GM18502 (cell line): ENCODE data around the gene ATP10A.

Experiments used
- ATAC-seq: cut with Tn5 transposase; IDR thresholded peaks from one replicate; pipeline ENCODE4 v1.9.1; 2021; ENCODE audit warnings: mild to moderate bottlenecking; ENCODE audit not compliant: unreplicated experiment, poor library complexity

ATP10A gene

DNA sequence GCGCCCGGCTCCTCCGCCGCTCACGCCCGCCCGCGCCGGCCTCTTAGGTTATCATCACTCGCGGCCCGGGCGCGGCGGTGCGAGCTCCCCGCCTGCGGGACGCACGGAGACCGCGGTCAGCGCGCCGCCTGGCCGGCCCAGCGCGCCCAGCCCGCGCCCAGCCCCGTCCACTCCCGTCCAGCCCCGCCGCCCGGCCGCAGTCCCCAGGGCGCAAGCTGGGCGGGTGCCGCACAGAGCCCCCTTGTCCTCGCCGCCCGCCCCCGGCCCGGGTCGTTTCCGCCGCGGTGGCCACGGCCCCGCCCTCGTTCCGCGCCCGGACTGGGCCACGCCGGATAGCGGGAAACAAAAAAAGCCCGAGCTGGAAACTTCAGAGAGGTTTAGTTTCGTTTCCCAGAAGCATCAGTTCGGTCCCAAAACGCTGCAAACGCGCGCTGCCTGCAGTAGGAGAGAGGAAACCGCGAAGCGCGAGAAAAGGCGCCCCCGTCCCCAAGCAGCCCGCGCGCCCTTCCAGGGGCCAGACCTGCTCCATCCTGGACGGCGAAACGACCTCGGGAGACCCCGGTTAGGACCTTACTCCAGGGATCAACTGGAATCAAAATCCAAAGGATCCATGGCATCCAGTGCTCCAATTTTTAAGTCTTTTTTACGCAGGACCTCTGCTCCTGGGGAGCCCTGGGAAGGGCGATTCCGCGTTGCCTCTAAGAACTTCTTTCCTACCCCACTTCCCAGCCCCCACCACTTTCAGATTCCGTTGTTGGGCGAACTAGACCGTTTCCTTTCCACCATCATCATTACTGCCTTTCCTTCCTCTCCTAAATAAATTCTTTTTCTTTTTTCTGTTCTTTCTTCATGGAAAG, at the start of gene ATP10A:
Gene ATP10A, minus strand, starts transcription at position 217 of the 857 bp plus-strand sequence. CDS start 231 bp downstream, outside the sequence.
- ATAC-seq: no peak

DNA sequence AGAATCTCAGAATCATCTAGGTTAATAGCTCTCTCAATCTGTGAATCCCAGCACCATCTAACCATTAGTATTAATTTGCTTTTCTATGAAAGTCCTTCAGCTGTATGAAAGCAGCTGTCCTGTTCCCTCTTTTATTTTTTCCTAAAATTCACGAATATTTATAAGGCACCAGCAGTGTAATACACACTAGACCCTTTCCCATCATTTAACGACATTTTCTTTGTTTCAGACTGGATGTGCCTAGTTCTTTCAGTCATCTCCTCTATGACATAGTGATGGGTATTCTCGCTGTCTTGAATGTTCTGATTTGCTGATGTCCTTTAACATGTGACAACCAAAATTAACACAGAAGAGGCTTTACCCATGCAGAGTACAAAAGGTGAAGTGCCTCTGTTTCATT, 48.9 kb upstream of the ATP10A start:
- no peak for ATAC-seq

GRCh38 chr15:25910832-25911231, 47.7 kb upstream of the ATP10A start:
- no peak for ATAC-seq

GRCh38 chr15:25909806-25910205, 46.7 kb upstream of the ATP10A start:
- ATAC-seq: no peak

DNA sequence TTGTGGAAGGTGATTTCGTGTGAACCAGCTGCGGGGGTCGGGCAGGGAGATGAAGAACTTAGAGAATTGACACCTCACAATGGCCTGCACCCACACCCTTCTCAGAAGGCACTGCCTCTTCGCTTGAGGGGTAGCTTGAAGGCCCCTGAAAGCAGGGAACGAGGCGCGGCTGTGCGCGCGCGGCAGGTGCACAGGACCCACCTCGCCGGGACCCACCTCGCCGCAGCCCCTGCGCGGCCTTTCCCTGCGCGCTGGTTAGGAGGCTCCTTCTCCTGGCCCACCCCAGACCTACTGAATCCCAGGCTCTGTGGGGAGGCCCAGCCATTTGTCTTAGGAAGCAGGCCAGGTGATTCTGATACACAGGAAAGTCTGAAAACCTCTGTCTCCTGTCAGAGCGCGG, 46.2 kb upstream of the ATP10A start:
- no peak for ATAC-seq

- ATAC-seq: no peak
Measured at GRCh38 chr15:25905140-25905539, 42.0 kb upstream of the ATP10A start.

DNA sequence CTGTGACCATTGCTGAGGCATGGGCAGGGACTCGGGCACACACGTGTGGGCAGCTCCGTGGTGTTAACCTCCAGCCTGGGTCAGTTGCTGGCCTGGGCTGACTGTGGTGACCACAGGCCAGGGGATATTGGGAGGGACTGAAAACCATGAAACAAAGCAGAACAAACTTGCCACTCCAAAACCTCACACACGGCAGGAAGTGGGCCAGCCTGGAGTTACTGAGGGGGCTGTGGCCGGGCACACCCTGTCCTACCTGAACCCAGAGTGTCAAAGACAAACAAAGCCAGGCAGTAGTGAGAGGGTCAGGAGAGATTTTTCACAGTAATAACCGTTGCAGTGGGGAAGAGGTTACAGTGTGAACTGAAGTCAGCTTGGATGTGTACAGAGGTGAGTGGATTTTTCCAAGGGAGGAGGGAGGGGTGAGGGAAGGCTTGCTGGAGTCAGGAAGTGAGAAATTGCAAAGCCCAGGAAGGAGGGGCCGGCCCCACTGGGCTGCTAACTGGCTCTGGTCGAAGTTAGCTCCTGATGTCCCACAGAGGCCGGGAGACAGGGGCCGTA, 40.0 kb upstream of the ATP10A start:
- ATAC-seq: no peak

DNA sequence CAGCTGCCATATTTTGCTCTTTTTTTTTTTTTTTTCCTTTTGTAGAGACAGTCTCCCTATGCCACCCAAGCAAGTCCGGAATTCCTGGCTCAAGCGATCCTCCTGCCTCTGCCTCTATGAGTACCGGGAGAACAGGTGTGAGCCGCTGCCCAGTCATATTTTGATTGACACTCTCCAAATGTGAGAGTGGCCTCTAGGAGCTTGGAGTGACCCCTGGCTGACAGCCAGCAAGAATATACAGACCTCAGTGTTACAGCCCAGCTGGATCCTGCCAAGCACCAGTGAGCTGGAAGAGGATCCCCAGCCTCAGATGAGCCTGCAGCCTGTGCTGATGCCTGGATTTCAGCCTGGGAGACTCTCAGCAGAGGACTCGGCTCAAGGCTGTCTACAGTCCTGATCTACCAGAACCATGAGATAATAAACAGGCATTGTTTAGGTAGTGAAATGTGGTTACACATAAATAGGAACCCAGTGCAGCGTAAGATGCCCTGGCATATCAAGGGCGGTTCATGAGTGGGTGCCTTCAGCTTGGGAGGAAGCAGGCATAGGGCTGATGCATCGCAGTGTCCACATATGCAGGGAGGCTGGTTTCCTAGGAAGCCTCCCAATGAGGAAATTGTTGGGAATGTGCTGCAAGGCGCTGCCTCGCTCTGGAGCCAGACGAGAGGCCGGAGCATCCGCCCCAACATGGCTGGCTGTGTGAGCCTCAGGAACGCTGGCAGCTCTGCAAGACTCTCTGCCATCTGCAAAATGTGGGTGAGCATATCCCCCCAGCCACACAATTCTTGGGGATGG, 38.9 kb upstream of the ATP10A start:
- ATAC-seq: no peak

GRCh38 chr15:25900901-25901300, 37.8 kb upstream of the ATP10A start:
- no peak for ATAC-seq

- ATAC-seq: no peak
Measured at GRCh38 chr15:25900431-25900830, 37.3 kb upstream of the ATP10A start.

DNA sequence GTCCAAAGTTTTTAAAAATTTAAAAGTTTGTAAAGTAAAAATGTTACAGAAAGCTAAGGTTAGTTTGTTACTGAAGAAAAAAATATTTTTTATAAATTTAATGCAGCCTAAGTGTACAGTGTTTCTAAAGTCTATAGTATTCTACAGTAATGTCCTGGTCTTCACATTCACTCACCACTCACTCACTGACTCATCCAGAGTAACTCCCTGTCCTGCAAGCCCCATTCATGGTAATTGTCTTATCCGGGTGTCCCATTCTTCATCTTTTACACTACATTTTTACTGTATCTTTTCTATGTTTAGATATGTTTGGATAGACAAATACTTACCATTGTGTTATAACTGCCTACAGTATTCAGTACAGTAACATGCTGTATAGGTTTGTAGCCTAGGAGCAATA, 36.7 kb upstream of the ATP10A start:
- no peak for ATAC-seq

DNA sequence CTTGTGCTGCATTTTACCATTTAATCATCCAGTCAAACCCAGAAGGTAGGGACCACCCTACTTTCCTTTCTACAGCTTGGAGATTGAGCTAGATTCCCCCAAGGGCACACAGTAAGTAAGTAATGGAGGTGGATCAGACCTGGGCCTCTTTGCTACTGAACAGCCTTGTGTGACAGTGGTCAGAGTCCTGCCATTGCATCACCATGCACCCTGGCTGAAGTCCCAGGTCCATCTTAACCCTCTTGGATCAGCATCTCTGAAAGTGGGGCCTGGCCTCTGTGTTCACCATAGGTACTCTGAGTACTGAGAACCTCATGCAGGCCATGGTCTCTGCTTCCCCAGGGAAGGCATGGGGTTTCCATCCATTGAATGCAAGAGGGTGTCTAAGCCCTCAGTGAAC, 34.5 kb upstream of the ATP10A start:
- no peak for ATAC-seq

DNA sequence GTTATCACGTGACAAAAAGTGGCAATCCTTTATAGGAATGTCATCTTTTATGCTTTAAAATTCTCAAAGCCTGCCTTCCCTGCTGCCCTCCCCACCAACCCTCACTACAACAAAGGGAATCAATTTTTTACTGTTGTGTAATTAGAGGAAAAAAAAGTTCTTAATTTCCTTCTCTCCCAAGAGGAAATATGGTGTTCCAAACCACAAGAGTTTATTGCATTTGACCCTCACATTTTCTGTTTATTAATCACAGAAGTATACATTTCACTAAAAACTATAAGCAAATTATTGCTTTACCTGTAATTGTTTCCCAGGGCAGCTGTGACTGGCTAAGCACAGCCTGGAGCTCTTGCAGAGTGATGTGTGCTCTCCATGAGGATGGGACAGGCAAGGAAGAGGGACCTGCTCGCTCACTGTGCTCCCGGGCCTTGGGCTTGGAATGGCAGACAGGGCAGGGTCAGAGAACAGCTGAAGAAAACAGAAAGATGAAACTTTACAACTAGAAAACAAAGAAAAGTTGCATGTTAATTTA, 31.3 kb upstream of the ATP10A start:
- no peak for ATAC-seq

GRCh38 chr15:25893596-25893995, 30.5 kb upstream of the ATP10A start:
- ATAC-seq: no peak

DNA sequence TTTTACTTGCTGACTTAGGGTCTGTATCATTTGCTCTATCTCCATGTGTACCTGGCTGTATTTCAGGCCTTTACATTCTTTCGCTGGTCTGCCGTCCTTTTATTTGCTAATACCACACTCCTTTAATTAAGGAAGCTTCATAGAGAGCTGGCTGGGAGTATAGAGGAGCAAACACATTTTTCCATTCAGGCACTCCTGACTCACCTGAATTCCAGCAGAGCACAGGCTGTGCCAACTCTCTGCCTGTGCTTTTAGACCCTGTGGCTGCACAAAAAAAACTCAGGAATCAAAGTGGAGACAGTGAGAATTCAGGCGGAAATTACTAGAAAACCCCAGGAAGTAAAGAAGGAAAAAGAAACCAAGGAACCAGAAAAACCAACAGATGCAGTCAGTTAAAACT, 29.0 kb upstream of the ATP10A start:
- no peak for ATAC-seq

- ATAC-seq: no peak
Measured at GRCh38 chr15:25891081-25891480, 28.0 kb upstream of the ATP10A start.

- ATAC-seq: no peak
Measured at GRCh38 chr15:25890529-25890928, 27.4 kb upstream of the ATP10A start.

DNA sequence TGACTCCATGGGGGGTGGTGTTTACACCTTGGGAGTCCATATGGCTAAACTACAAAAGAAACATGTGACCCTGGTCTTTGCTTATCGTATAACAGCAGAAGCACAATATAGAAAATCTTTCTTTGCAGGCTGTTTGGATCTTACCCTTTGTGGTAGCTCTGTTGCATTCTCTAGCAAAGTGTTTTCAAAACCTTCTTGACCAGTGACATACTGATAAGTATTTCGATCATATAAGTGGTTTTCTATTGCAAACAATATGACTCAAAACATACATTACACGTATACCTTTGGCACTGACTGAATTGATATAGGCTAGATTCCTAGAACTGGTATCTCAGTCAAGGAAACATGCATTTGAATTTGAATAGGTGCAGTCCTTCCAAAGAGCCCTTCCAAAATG, 24.7 kb upstream of the ATP10A start:
- ATAC-seq: no peak

GRCh38 chr15:25886498-25887140, 23.5 kb upstream of the ATP10A start:
- no peak for ATAC-seq

DNA sequence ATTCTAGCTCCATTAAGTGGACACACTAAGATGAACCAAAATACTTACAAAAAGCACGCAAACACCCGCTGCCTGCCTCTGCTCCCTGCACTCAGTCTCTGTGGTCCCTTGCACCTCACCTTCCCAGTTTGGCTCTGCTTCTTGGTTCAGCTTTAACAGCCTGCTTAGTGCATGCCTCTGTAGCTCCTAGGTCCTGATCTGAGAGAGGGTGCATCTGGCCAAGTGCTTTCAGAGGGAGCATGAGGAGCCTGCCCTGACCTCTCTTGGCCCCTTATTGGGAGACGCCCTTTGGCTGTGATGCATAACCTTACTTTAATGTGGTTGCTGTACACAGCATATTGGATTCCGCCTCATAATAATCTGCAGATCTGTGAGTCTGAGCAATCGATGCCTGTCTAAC, 21.2 kb upstream of the ATP10A start:
- ATAC-seq: no peak
